ENCODE results near the gene ANKRD10. TPM values are rescaled to one million over a fixed set of nuclear protein-coding genes. Genes with fewer than 3 reads are reported as not detected.
A peak's percentile ranks its signal among the peaks of the same experiment; 100 is the strongest.
"Not testable (repeated sequence)": the region's sequence is repeated elsewhere in the genome, so short reads cannot be mapped to it uniquely, and the experiment has no call there.

Gene ANKRD10
- total RNA-seq, 4 donors from 2014 or later, result 117 to 184 (median 138) TPM

- TF ChIP-seq CTCF (IDR thresholded peaks at IDR 0.05), result no peak
- TF ChIP-seq POLR2A (IDR thresholded peaks at IDR 0.05), result no peak
- no peak overlapping the region for H3K4me3 ChIP-seq
- peaks cover 0 to 3% (median 1%) of the 10 kb centered on the region in 4 donors for H3K9me3 ChIP-seq
- no peaks in the 10 kb centered on the region for H3K36me3 ChIP-seq
- no peak overlapping the region for H3K27ac ChIP-seq
- no peaks in the 10 kb centered on the region for H3K27me3 ChIP-seq
- H3K4me1 ChIP-seq, result no peaks in the 10 kb centered on the region
- no peak for DNase-seq
Measured at GRCh38 chr13:110957931-110958330, 43.1 kb upstream of the ANKRD10 start.

DNA sequence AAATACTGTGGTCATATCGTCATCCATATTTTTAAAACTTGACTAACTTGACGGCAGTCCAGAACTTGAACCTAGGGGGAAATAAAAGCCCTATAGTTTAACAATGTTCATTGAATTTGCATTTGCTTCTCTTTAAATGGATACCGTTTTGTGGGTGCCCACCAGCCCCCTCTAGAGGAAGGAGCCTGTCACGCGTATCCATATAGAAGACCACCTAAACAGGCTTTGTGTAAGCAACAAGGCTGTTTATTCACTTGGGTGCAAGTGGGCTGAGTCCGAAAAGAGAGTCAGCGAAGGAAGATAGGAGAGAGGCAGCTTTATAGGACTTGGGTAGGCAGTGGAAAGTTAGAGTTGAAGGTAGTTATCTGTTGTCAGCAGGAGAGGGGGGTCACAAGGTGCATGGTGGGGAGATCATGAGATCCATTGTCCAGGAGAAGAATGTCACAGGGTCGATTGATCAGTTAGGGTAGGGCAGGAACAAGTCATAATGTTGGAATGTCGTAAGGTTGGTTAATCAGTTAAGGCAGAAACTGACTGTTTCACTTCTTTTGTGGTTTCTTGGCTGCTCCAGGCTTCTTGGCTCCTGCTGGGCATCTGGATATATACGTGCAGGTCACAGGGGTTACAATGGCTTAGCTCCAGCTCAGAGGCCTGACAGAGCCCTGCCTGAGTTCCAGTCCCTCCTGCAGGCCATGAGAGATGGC lies 42.5 kb upstream of the ANKRD10 start:
- Histone ChIP-seq H3K27me3 (no peaks in the 10 kb centered on the region), H3K4me1 (no peaks in the 10 kb centered on the region), H3K9me3 (peaks cover 0 to 3% (median 1%) of the 10 kb centered on the region in 4 donors), H3K27ac (no peak overlapping the region), H3K36me3 (no peaks in the 10 kb centered on the region), H3K4me3 (no peak overlapping the region)
- no peak for TF ChIP-seq CTCF (IDR thresholded peaks at IDR 0.05)
- no peak for TF ChIP-seq POLR2A (IDR thresholded peaks at IDR 0.05)
- DNase-seq, result no peak

DNA sequence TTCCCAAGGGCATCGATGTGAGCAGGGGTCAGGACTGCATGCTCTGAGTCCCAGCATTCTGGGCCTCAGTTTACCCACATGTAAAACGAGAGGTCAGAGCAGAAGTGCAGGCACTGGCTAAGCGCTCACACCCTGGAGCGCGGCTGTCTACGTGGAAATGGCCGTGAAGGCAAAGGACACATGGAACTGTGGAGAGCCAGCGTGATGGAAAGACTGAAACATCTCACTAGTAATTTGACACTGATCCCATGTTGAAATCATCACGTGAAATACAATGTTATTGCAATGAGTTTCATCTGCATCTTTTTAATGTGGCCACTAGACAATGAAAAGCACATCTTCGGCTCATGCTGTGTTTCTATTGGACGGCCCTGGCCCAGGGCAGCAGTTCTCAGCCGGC lies 41.3 kb upstream of the ANKRD10 start:
- not testable (repeated sequence) for DNase-seq, H3K4me1 ChIP-seq, H3K27me3 ChIP-seq, H3K27ac ChIP-seq, H3K4me3 ChIP-seq, H3K36me3 ChIP-seq, H3K9me3 ChIP-seq

DNA sequence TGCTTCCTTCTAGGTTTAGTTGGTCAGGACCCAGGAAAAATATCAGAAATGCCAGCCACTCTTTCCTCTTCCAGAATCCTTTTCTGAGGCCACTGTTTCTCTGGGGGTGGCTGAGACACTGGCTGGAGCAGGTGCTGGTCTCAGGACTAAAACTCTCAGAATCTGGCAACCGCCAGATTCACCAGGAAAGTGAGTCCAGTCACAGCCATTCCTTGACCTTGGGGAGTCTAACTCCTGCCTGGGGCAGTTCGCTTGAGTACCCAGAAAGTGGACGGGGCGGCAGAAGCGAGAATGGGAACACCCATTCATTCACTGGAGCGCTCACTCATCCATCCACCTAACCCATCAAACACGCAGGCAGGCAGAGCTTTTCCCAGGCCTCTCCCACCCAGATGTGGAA lies 40.7 kb upstream of the ANKRD10 start:
- not testable (repeated sequence) for H3K4me3 ChIP-seq, DNase-seq
- H3K27ac ChIP-seq, result peak overlapping the region in 2 of 4 donors; percentile 30 to 31

GRCh38 chr13:110955072-110955503 lies 40.2 kb upstream of the ANKRD10 start:
- H3K27me3 ChIP-seq, H3K4me1 ChIP-seq, H3K9me3 ChIP-seq, H3K4me3 ChIP-seq, H3K36me3 ChIP-seq: not testable (repeated sequence)
- H3K27ac ChIP-seq, result peak overlapping the region in 2 of 4 donors; percentile 31 to 46
- DNase-seq, result peak in 2 of 3 donors; percentile 17 to 65

More for the DNA sequence above, 40.7 kb upstream of the ANKRD10 start:
- not testable (repeated sequence) for H3K27me3 ChIP-seq, H3K4me1 ChIP-seq, H3K36me3 ChIP-seq, H3K9me3 ChIP-seq

DNA sequence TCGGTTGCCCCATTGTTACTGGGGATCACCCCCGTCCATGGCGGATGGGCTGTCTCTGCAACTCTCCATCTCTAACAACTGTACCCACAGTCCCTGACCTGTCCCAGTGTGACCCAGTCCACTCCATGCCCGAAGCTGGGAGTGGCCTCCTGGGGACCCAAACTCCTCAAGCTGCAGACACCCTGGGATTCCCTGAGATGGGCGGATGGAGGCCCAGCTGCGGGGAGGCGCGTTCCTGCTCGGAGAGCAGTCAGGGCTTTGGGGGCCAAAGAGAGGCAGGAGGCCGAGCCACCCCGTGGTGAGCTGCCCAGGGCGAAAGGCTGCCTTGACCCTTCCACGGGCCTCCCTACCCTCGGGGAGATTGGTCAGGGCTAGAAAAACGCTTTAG lies 39.7 kb upstream of the ANKRD10 start:
- H3K27ac ChIP-seq, result peak overlapping the region in 2 of 4 donors; percentile 31 to 46
- not testable (repeated sequence) for H3K4me3 ChIP-seq, DNase-seq

GRCh38 chr13:110953833-110954532 lies 39.1 kb upstream of the ANKRD10 start:
- Histone ChIP-seq H3K4me3 (no peak overlapping the region), H3K27ac (peak overlapping the region in 1 of 4 donors; percentile 46), H3K4me1 (no peaks in the 10 kb centered on the region), H3K36me3 (no peaks in the 10 kb centered on the region), H3K9me3 (no peaks in the 10 kb centered on the region), H3K27me3 (no peaks in the 10 kb centered on the region)
- no peak for DNase-seq
- TF ChIP-seq CTCF (IDR thresholded peaks at IDR 0.05), result no peak
- TF ChIP-seq POLR2A (IDR thresholded peaks at IDR 0.05), result no peak

More for the DNA sequence above, 39.7 kb upstream of the ANKRD10 start:
- not testable (repeated sequence) for H3K4me1 ChIP-seq, H3K27me3 ChIP-seq, H3K9me3 ChIP-seq, H3K36me3 ChIP-seq

All from Peyer's patch (tissue), 4 donors.